Lower lobe of right lung (tissue), 2 donors: ENCODE measurements around the gene GAB2. TPM values are rescaled to one million over a fixed set of nuclear protein-coding genes. Genes with fewer than 3 reads are reported as not detected.

Source experiments
- ATAC-seq, 2 donors: fragments of 200-7000 bp; cut with Tn5 transposase; one replicate each; pipeline ENCODE4 v1.9.1; 2020 to 2022; ENCODE audit warnings: mild to moderate bottlenecking in 2 of 2, moderate library complexity in 2 of 2
- DNase-seq: peaks from one replicate; pipeline ENCODE4 v3.0.0-alpha.2; 2020
- H3K27ac ChIP-seq: fragments of 200-600 bp; one replicate; pipeline ENCODE4 v1.8.0; 2022
- H3K27me3 ChIP-seq: fragments of 200-600 bp; one replicate; pipeline ENCODE4 v1.8.0; 2022; ENCODE audit warnings: low read depth
- H3K36me3 ChIP-seq: fragments of 200-600 bp; one replicate; pipeline ENCODE4 v1.8.0; 2022; ENCODE audit warnings: mild to moderate bottlenecking
- H3K4me1 ChIP-seq: fragments of 200-600 bp; one replicate; pipeline ENCODE4 v1.8.0; 2022
- H3K4me3 ChIP-seq: fragments of 200-600 bp; one replicate; pipeline ENCODE4 v1.8.0; 2022; ENCODE audit warnings: mild to moderate bottlenecking
- H3K9me3 ChIP-seq: fragments of 200-600 bp; one replicate; pipeline ENCODE4 v1.8.0; 2022
- CTCF ChIP-seq: fragments of 200-600 bp; IDR thresholded peaks from one replicate; pipeline ENCODE4 v1.8.0; 2022; ENCODE audit warnings: antibody characterized with exemption, mild to moderate bottlenecking
- intact Hi-C: fragments of 100-400 bp; cut with DNase I; formaldehyde crosslinking; loops from one replicate; pipeline ENCODE4 v1.11.0; 2022
- total RNA-seq: library from RNA; stranded (reverse); fragmentation: NEBNext Ultra II Directional; extraction: Animal tissue kit (Norgen Biotek cat#: 25700); gene quantifications from one replicate; pipeline ENCODE4 v1.2.1, GENCODE V29; 2021
- donor health status: DM: no; HTN: yes; CAD: no; lungs with severe emphysema.

Gene GAB2
- total RNA-seq, 1 donor from 2014 or later: 64.2 TPM

DNA sequence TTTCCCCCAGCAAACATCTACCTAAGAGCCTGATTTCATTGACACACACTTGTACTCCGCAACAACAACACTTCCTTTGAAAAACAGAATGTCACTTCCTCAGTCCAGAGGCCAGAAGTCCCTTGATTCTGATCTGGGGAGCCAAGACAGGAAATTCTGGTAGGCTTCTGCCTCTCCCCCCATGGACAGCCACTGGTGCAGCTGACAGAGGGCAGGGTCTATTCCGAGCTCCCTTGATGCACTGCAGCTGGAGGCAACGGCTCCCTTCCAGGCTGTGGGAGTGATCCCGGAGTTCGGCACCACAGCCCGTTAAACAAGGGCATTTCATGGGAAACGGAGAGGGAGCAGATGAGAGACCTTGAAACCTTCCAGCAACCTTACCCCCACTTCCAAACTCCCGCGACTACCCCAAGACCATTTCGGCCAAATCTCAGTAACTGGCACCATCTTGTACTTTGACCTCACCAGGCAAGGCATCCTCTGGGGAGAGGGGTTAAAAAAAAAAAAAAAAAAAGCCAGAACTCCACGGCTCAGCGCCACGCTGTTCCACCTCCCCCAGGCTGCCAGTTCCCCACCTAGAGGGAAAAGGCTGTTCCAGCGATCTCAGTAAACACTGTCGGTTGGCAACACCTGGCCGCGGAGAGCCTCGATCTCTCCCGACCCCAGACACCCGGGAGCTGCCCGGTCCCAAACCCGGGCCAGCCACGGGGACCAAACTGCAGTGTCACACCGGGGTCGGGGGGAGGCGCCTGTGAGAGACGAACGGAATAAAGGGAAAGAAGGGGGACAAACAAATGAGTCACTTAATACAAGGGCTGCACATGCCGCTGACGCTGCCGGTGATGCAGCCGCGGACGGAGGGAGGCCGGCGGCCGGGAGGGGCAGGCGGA, 1.1 kb downstream of the GAB2 start:
- Histone ChIP-seq H3K27me3 (no peaks in the 10 kb centered on the region), H3K27ac (peak overlapping the region; percentile 97), H3K9me3 (no peaks in the 10 kb centered on the region), H3K4me1 (peaks cover 47% of the 10 kb centered on the region), H3K4me3 (peak overlapping the region; percentile 86), H3K36me3 (no peaks in the 10 kb centered on the region)
- ATAC-seq (peak; percentile 84 to 87), DNase-seq (peak; percentile 89)
- peak; percentile 51 for TF ChIP-seq CTCF
- intact Hi-C loops: loop anchor here (10.0 kb wide), 1 partner anchor 148 kb away; no protein-coding TSS in a partner anchor

- no peaks in the 10 kb centered on the region for H3K27me3 ChIP-seq
- peaks cover 41% of the 10 kb centered on the region for H3K4me1 ChIP-seq
- H3K36me3 ChIP-seq: no peaks in the 10 kb centered on the region
- DNase-seq (no peak), ATAC-seq (no peak)
- H3K27ac ChIP-seq: peak overlapping the region; percentile 8
- no peak for TF ChIP-seq CTCF
- no peak overlapping the region for H3K4me3 ChIP-seq
- intact Hi-C loops: loop anchor here (10.0 kb wide), 1 partner anchor 149 kb away; no protein-coding TSS in a partner anchor
- peaks cover 4% of the 10 kb centered on the region for H3K9me3 ChIP-seq
Measured at GRCh38 chr11:78415338-78415737, 2.3 kb downstream of the GAB2 start.

DNA sequence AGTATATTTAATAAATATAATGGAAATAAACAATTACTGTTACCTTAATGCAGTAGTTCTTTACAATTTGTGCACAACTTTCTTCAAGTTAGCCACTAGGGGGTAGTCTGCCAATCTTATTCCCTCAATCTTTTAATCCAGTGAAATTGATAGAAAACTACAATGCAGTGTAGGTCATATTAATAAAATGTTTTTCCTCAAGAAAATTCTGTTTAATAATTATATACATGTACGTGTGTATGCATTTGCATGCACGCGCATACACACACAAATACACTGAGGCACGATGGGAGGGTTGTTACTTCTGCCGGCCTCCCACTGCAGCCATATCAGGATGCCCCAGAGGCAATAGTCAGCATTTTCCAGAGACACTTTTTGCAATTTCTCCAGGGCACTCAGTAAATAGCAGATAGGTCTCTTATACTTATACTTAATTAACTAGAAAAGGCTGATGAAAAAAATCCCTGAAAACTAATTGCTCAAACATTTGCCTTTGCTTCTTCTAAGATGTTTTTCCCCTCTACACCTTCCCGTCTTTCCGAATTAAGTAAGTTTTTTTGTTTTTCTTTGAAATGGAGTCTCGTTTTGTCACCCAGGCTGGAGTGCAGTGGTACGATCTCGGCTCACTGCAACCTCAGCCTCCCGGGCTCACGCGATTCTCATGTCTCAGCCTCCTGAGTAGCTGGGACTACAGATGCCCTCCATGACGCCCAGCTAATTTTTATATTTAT, 3.1 kb downstream of the GAB2 start:
- no peak overlapping the region for H3K4me3 ChIP-seq
- H3K9me3 ChIP-seq: peaks cover 13% of the 10 kb centered on the region
- no peaks in the 10 kb centered on the region for H3K36me3 ChIP-seq
- no peak for ATAC-seq
- TF ChIP-seq CTCF: peak; percentile 53
- peaks cover 32% of the 10 kb centered on the region for H3K4me1 ChIP-seq
- no peak for DNase-seq
- no peak overlapping the region for H3K27ac ChIP-seq
- H3K27me3 ChIP-seq: no peaks in the 10 kb centered on the region
- intact Hi-C loops: loop anchor here (10.0 kb wide), 1 partner anchor 150 kb away; no protein-coding TSS in a partner anchor

DNA sequence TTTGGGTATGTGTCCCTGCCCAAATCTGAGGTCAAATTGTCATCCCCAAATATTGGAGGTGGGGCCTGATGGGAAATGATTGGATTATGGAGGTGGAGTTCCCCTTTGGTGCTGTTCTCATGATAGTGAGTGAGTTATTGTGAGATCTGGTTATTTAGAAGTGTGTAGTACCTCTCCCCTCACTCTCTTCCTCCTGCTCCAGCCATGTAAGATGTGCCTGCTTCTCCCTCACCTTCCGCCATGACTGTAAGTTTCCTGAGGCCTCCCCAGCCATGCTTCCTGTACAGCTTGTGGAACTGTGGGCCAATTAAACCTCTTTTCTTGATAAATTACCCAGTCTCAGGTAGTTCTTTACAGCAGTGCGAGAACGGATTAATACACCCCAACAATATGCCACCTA, 9.0 kb downstream of the GAB2 start:
- ATAC-seq (no peak), DNase-seq (no peak)
- TF ChIP-seq CTCF: no peak
- H3K27me3 ChIP-seq: no peaks in the 10 kb centered on the region
- peaks cover 13% of the 10 kb centered on the region for H3K9me3 ChIP-seq
- no peak overlapping the region for H3K27ac ChIP-seq
- H3K36me3 ChIP-seq: no peaks in the 10 kb centered on the region
- peaks cover 15% of the 10 kb centered on the region for H3K4me1 ChIP-seq
- no peak overlapping the region for H3K4me3 ChIP-seq
- intact Hi-C loops: no loop called here

DNA sequence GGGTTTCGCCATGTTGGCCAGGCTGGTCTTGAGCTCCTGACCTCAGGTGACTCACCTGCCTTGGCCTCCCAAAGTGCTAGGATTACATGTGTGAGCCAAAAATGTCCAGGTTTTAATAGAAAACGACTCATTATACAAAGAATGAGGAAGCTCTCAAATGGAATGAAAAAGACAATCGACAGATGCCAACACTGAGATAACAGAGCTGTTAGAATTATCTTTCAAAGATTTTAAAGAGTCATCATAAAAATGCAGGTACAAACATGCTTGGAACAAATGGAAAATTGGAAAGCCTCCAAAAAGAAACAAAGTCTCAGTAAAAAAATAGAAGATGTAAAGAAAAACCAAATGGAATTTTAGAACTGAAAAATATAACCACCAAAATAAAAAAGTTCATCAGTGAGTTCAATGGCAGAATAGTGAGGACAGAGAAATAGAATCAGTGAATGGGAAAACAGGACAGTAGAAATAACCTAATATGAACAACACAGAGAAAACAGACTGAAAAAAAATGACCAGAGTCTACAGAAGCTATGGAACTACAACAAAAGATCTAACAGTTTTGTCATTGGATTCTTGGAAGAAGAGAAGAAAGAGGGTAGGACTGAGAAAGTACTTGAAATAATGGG, 10.9 kb downstream of the GAB2 start:
- intact Hi-C loops: no loop called here
- ATAC-seq: no peak
- DNase-seq: no peak

More for the DNA sequence above, 10.9 kb downstream of the GAB2 start:
- H3K9me3 ChIP-seq: peaks cover 13% of the 10 kb centered on the region
- no peak for TF ChIP-seq CTCF
- H3K27ac ChIP-seq: no peak overlapping the region
- no peak overlapping the region for H3K4me3 ChIP-seq
- peaks cover 22% of the 10 kb centered on the region for H3K4me1 ChIP-seq
- H3K36me3 ChIP-seq: no peaks in the 10 kb centered on the region
- no peaks in the 10 kb centered on the region for H3K27me3 ChIP-seq
